SK-MEL-5 (cell line): ENCODE data around the gene DZIP1L. TPM values are rescaled to one million over a fixed set of nuclear protein-coding genes. Genes with fewer than 3 reads are reported as not detected.
A peak's percentile ranks its signal among the peaks of the same experiment; 100 is the strongest.
"Not testable (repeated sequence)": the region's sequence is repeated elsewhere in the genome, so short reads cannot be mapped to it uniquely, and the experiment has no call there.

Experiments used
- DNase-seq: peaks from one replicate; pipeline ENCODE4 v3.0.0-alpha.2; 2016; ENCODE audit warnings: low read depth, low spot score
- in situ Hi-C: cut with HindIII; loops from 2 replicates; pipeline ENCODE4 v1.10.0; 2016; ENCODE audit warnings: low sequenced_read_pairs, high pct_unique_total_duplicates, low pct_unique_long_range_greater_than_20kb
- total RNA-seq: library from RNA; depleted of rRNA; stranded (reverse); fragments of >200 nt; shearing (Covaris generic); gene quantifications from 2 replicates; pipeline ENCODE4 v1.2.3, GENCODE V29; 2014

The DZIP1L gene
- total RNA-seq, 1 experiment from 2014 or later, result 27.4 TPM

DNA sequence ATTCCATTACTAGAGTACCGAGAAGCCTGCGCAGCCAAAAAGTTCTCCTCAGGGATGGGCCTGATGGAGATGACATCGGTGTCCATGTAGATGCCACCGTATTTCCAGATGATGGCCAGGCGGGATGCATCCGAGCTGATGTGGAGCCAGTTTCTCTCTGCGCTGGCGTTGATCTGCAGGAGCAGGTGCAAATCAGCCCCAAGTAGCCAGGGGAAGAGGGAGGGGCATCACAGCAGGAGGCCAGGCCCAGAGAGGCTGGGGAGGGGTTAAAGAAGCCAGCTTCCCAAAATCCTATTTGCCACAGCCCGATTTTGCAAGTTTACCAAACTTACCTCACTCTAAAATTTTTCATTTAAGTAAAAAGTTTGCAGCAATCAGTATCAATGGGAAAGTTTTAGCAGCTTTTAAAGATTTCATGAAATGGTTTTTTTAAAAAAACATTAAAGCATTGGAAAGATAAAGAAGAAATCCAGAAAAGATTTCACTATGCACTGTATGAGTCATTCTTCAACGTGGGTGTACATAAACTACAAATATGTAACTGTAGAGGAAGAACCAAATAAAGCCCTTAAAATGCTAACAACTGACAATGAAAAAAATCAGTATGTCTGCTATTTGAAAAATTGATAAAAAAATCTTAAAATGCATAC lies 9.4 kb upstream of the DZIP1L start:
- in situ Hi-C loops, result no loop called here
- no peak for DNase-seq

DNA sequence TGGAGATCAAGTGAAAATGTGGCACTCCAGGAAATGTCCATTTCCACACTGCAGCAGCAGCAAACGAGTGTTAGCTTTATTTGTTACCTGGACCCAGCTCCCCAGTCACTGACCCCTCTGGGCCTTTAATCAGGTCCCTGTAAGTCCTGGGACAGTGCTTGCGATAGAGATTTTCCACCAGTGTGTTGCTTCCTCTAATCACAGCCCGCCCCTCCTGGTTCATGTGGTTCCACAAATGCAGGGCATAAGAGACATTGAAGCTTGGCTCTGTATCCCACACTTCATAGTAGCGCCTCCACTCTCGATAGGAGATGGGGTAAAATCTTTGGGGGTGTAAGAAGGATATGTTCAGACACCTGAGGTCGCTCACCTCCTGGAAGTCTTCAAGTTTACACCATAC lies 8.8 kb upstream of the DZIP1L start:
- in situ Hi-C loops, result no loop called here
- no peak for DNase-seq

DNA sequence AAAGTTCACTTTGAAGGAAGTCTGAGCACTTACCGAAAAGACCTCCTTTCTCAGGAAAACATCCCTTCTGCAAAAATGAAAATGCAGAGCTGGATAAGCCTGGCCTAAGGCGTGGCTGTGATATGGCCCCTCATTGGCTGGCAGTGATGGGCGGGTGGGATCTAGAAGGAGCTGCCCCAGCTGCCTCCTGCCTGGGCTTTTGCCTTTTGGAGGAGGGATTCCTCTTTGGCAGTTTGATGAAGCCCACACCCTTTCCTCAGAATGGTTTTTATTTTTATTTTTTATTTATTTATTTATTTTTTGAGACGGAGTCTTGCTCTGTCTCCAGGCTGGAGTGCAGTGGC lies 4.0 kb upstream of the DZIP1L start:
- in situ Hi-C loops, result no loop called here
- DNase-seq, result peak; percentile 56

DNA sequence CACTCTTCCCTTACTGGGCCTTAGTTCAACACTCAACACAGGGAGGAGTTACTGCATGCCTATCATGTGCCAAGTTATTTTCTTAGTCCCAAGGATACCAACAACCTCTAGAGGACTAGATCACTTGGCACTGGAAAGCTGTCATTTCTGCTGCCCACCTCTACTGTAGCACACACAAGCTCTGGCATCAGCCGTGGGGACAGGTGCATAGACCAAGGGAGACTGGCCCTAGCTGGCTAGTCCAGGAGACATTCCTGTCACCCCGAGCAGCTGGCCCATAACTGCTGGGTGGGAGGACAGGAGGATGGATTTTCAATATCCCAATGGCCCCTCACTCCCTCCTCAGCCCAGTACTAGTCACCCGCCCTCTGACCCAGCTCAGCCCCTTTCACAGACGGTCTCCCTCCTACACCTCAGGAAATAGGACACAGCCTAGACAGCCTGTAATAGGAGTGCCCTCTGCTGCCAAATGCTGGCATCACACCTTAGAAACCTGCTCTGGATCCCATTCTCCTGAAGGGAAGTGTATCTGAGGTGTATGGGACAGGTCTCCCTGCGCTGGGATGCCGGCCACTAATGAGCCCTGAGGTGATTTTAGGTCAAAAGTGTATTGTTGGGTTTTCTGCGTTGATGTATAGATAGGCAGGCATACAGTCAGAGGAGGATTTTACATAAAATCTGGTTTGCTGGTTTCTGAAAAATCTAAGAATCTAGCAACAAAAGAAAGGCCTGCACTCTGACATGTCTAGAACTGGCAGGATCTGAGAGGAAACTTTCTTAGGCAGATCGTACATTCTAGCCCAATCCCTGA lies 3.4 kb upstream of the DZIP1L start:
- in situ Hi-C loops, result no loop called here
- DNase-seq, result peak; percentile 87

DNA sequence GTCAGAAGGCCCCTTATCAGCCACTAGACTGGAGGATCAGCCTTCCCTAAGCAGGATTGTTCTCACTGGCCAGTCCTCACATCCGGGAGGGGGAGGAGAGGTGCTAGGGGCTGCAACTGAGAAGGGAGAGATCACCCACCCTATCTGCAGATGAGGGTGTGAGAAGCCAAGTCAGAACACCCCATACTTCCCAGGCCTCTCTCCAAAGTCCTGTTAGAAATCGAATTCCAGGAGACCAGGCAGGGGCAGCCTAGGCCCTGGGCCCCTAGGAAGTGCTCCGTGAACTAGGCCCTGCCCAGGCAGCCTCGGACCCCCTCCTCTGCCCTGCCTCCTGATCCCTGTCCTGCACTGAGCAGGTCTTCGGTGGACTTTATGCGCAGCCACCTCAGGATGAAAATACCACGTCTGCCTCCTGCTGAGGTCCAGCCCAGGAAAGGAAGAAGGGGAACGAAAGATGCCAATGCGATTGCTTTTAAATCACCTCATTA lies 933 bp downstream of the DZIP1L start:
- in situ Hi-C loops, result no loop called here
- DNase-seq, result peak; percentile 40

DNA sequence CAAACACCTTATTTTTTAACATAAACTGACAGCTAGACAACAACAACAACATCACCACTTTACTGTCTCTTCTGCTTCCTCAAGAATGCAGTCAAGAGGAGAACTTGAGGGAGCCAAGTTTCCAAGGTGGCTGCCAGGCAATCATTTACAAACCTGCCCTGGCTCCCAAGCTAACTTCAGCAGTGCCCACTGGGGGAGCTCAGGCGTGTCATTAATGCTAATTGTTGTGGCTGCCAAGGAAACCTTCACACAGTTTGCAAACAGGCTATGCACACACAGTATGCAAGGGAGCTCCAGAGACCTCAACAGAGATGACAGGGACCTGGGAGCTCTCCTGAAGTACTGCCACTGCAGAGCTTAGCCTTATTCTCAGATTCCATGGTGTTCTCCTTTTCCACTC lies 2.1 kb downstream of the DZIP1L start:
- DNase-seq, result peak; percentile 14
- in situ Hi-C loops, result no loop called here

DNA sequence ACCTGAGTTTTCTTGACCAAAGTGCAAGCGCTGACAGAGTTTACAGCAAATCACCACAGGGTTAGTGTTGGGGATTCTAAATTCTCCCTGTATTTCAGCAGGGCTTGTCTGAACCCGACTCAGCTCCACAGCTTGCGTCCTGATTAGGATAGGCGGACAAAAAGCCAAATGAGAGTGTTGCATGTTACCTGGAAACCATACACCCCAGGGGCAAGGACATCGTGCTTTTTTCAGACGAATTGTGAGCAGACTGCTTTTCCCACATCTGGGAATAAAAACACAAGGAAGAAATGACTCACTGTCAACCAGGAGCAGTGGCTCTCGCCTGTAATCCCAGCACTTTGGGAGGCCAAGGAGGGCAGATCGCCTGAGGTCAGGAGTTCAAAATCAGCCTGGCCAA lies 3.0 kb downstream of the DZIP1L start:
- DNase-seq, result no peak
- in situ Hi-C loops, result no loop called here

DNA sequence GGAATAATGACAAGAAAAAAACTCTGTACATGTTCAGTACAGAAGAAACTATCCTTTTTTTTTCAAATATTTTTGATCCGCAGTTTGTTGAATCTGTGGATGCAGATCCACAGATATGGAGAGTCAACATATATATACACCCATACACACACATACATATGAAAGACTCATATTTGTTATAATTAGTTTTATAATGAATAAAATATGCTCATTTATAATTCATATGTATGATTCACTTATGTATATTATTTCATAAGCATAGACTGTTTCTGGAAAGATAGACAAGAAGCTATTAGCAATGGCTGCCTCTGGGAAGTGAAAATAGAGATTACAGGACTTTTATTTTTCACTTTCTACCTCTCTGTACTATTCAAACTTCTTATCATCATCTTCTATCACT lies 9.8 kb downstream of the DZIP1L start:
- in situ Hi-C loops, result no loop called here
- no peak for DNase-seq

DNA sequence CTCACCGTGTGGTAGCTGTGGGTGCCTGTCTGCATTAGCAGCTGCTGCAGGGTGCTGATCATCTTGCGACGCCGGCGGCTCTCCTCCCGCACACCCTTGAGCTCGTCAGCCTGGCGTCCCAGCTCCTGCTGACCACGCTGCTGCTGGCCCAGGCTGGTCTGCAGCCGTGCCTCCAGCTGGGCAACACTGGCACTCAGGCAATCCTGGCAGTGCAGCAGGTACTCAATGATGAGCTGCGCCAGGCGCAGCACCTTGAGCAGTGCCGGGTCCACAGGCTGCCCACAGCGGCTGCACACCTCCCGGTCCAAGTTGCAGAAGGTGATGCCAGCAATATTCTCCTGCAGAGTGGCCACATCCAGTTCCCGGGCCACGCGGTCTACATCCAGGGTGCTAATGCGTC lies 11.9 kb downstream of the DZIP1L start:
- in situ Hi-C loops, result no loop called here
- DNase-seq, result no peak

DNA sequence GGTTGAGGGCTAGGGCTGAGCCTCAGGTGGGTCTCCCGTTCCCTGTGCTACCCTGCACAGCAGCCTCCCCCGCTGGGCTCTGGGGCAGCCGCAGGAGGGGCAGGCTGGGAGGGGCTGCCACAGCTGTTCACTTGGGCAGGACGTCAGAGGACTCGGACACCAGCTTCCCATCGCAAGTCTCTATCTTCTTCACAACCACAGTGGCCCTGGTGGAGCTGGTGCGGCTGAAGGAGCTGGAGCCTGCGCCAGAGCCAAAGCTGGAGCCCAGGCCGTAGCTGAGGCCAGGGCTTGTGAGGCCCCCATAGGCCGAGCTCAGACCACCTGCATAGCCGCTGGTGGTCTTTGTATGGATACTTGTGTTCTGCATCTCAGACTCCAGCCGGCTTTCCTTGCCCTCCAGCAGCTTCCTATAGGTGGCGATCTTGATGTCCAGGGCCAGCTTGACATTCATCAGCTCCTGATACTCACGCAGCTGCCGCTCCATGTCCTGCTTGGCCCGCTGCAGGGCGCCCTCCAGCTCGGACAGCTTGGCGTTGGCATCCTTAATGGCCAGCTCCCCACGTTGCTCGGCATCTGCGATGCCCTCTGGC lies 14.0 kb downstream of the DZIP1L start:
- in situ Hi-C loops, result not testable (repeated sequence)
- peak; percentile 57 for DNase-seq

DNA sequence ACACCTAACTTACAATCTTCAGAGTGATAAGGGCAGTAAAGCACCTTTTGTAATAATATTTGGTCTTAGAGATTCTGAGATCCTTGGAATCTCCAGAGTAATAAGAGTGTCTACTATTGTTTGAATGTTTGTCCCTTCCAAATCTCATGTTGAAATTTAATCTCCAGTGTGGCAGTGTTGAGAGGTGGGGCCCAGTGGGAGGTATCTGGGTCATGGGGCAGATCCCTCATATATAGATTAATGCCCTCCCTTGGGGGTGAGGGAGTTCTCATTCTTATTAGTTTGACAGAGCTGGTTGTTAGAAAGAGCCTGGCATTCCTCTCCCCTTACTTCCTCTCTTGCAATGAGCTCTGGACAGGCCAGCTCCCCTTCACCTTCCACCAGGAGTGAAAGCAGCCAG lies 16.0 kb downstream of the DZIP1L start:
- in situ Hi-C loops, result no loop called here
- DNase-seq, result no peak

DNA sequence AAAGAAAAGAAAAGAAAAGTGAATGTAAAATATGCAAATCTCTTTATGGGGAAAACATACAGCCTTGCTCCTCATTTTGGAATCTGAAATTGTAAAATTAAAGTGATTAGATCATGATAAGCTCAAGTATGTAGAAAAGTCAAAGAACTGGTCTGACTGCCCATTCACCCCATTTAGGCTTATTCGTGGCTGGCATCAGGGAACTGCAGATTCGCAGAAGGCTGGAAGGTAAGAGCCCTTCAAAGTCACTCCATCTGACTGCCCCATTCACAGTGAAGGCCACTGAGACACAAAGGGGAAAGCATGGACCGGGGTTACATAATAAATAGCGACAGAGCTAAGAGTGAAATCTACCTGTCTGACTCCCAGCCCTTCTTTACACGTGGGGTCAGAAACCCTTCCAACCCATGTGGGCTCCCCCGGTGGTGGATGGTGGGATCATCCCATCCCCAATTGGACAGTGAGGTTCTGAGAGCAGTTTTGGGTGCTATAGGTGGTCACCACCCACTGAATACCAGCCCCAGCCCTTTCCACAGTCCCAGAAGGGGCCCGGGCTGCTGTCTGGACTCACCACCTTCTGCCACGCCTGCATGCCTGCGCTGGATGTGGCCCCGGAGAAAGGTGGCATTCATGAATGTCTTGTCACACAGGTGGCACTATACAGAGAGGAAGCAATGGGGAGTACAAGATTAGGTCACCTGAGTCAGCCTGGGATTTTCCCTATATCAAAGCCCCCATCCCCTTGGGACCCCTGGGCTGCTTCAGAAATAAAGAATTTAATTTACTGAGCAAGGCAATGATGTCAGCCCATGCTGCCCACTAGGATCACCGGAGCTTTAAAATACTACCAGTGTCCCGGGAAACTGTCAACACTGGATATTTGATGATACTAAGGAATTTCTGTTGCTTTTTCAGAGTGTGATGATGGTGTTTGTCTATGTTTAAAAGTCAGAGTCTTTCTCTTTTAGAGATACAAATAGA lies 17.9 kb downstream of the DZIP1L start:
- no peak for DNase-seq
- in situ Hi-C loops, result no loop called here

DNA sequence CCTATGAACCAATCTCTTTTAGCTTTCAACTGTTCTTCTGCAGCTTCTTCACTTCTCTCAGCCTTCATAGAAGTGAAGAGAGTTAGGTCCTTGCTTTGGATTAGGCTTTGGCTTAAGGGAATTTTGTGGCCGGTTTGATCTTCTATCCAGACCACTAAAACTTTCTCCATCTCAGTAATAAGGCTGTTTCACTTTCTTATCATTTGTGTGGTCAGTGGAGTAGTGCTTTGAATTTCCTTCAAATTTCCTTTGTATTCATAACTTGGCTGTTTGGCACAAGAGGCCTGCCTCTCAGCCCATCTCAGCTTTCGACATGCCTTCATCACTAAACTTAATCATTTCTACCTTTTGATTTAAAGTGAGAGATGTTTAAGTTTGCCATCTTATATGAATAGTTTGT lies 21.7 kb downstream of the DZIP1L start:
- in situ Hi-C loops, result no loop called here
- no peak for DNase-seq

DNA sequence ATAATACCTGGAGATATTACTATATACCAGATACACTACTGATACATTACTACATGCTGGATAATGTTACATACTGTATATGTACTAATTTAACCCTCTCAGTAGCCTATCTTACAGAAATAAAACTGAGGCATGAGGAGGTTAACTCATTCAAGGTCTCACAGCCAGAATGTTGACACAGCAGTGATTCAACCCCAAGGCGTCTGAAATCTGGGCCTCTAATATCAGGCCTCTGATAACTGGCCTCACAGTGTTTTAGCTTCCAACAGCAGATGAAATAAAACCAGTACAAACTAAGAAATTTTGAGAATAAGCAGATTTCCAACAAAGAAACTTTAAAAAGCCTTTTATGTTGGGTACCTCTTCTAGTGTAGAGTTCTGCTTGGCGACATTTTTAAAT lies 23.4 kb downstream of the DZIP1L start:
- in situ Hi-C loops, result no loop called here
- DNase-seq, result no peak

DNA sequence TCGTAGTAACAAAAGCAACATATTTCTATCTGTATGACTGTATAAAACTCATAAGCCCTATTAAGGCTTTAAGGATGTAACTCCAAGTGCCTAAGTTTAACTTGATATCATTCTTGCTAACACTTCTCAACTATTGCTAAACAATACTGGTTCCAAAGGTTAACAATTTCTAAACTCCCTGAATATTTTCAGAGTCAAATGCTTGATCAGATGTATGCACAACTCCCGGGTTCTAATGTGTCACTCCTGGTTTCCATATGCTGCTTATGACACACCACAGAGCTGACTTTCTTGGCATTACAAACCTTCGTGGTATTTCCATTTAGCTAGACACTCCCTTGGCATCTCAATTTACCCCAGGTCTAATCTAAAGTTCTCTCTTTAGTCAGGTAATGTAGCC lies 26.3 kb downstream of the DZIP1L start:
- no peak for DNase-seq
- in situ Hi-C loops, result no loop called here

DNA sequence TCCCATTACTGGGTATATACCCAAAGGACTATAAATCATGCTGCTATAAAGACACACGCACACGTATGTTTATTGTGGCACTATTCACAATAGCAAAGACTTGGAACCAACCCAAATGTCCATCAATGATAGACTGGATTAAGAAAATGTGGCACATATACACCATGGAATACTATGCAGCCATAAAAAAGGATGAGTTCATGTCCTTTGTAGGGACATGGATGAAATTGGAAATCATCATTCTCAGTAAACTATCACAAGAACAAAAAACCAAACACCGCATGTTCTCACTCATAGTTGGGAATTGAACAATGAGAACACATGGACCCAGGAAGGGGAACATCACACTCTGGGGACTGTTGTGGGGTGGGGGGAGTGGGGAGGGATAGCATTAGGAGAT lies 29.7 kb downstream of the DZIP1L start:
- in situ Hi-C loops, DNase-seq: not testable (repeated sequence)

DNA sequence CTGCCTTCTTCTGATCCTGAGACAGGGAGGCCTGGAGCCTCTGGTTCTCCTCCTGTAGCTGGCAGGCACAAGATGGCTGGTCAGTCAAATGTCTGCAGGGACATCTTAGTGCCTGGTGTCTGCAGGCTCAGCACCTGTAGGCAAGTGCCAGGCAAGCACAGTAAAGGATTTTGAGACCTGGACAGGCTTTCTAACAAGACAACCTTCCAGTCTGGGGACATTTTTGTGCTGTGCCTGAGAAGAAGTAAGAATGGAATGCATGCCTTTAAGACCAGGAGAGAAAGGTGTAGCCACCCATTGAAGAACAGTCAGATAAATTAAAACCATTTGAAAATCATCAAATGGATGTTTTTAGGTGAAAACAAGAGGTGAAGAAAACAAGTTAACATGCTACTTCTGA lies 31.2 kb downstream of the DZIP1L start:
- DNase-seq, result no peak
- in situ Hi-C loops, result no loop called here

DNA sequence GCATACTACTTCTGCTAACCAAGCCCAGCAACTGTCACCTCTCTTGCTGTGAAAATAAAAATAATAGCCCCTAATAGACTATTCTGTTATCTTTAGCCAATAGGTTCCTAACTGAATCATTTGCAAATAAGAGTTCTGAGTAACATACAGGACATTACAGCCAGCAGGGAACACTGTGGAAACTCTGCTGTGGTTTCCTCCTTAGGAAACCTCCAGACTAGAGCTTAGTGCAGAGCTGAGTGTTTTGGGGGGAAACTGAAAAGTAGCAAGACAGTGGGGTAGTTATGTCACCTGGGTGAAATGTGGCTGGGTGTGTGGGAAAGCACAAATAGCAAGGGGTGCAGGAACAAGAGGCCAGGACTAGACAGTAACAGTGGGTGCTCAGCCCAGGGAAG lies 32.4 kb downstream of the DZIP1L start:
- no peak for DNase-seq
- in situ Hi-C loops, result no loop called here
